HG03097 (cell line): ENCODE measurements around the gene KLF13.

Experiments
- ATAC-seq: cut with Tn5 transposase; IDR thresholded peaks from one replicate; pipeline ENCODE4 v1.9.1; 2021; ENCODE audit not compliant: unreplicated experiment, low FRiP score

The KLF13 gene

GRCh38 chr15:31397851-31398661 lies 71.4 kb downstream of the KLF13 start:
- no peak for ATAC-seq

DNA sequence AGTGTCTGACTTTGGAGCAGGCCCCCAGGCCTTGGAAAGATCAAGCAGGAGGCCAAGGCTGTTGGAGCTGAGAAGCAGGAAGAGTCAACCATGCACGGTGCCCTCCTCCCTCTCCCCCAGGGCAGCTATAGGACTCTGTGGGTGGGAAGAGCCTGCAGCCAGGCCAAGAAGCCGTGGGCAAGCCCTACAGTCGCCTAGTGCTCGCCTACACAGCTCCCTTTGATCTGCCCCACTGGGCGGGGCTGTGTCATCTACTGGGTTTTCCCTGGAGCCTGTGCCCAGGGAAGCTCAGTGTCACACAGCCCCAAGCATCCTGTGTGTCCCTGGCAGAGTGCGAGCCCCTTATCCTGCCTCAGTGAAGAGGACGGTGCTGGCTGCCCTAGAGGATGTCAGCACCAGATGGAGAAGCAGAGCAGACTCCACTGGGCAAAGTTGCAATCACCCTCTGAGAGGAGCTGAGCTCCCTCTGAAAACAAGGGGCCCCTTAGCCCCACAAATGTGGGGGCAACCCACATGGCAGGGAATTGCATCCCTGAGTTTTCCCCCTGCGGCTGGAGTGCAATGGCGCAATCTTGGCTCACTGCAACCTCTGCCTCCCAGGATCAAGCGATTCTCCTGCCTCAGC lies 72.2 kb downstream of the KLF13 start:
- ATAC-seq = no peak

DNA sequence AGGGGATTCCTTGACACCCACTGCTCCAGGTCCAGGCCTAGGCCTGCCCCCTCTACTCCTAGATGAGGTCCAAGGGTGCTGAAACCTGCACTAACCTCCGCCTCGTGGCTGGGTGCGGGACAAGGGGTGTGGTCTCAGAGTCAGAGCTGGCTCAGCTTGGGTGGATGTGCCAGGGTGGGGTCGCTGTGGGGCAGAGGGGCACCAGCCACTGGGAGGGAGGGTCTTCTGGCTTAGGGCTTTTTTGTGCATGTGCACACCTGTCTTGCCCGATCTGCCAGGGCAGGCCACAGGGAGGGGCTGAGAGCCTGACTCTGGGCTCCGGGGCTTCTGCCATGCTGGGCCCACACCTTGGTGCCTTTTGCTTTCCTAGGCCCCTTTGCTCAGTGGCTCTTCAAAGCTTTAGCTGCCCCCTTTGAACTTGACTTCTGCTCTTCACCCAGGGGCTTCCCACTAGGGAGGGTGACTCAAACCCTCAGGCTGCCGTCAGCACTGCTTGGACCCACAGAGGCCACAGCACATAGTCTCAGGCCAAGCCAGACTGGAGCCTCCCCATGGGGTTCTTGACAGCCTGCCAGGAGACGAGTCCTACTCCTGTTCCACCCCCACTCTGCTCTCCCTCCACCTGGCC lies 73.0 kb downstream of the KLF13 start:
- no peak for ATAC-seq

DNA sequence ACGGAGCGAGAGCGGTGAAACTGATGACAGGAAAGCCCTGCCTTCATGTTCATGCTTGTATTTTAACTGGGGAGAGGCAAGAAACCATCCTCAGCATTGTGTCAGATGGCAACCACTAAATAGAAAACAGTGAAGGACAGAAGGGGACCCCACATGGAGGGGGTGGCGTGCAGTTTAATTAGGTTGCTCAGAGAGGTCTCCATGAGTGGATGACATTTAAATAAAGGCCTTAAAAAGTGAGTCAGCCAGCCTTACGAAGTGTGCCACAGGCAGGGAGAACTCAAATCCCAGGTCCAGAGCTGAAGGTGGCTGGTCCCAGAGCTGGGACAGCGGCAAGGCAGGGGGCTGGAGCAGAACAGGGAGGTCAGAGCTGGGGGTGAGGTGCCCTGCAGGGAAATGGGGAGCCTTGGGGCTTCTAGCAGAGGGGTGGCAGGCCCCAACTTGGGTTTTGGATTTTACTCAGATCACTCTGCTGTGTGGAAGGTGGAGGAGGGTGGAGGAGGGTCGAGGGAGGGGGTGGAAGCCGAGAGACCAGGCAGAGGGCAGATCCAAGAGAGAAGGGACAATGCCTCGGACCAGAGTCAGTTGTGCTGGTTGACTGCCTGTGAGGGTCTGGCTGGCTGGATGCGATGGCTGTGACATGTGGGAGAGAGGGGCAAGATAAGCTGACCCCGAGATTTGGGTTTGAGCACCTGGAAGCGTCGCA lies 73.7 kb downstream of the KLF13 start:
- no peak for ATAC-seq

DNA sequence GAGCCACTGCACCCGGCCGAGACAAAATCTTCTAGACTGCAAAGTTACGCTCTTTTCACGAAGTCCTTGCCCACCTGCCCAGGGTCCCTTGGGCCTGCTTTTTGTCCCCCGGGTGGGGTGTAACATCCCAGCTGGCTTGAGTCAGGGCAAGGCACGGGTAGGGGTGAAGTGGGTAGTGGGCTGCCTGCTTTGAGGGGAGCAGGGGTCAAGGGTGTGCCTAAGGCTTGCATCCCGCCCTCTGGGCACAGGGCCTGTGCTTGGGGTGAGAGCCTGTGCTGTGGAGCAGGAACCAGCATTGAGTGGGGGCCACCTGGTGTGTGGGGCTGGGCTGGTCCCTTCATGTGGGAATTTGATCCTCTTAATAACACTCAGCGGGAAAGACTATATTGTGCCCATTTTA lies 74.6 kb downstream of the KLF13 start:
- ATAC-seq = no peak

DNA sequence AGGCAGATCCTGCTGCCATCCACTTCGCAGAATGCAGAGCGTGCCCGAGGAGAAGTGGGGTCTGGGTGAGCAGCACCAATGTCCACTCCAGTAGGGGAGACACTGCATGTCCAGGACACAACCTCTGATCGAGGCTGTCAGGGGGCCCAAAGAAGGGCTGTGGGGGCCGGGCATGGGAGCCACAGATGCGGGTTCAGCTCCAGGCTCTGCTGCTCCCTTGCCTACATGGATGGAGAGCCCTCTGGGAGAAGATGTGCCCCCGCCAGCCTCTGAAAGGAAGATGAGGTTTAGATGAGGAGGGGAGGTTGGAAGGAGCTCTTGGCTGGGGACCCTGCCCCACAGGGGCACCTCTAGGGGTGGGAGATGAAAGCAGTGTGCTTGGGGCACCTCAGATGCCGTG lies 75.4 kb downstream of the KLF13 start:
- no peak for ATAC-seq

DNA sequence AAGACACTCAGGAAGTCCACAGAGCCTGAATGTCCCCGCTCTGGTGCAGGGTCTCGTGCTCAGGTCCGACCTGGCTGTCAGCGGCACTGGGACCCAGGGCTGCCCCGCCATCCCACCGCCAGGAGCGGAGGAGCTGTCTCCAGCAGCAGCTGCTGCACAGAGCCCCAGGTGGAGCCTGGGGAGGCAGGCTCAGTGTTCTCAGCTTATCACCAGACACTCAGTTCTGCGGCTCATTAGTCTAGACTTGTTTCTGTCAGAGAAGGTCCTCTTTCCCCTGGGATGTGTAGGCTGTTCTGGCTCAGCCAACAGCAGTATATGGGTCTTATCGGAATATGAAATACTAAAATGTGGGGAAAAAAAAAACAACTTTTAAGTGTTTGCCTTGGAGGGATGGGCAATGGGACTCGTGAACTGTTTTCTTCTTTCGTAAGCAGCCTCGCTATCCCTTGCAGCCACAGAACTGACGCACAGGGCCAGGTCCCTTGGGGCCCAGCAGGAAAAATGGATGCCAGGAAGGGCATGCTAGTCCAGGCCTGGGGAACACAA lies 75.9 kb downstream of the KLF13 start:
- no peak for ATAC-seq

DNA sequence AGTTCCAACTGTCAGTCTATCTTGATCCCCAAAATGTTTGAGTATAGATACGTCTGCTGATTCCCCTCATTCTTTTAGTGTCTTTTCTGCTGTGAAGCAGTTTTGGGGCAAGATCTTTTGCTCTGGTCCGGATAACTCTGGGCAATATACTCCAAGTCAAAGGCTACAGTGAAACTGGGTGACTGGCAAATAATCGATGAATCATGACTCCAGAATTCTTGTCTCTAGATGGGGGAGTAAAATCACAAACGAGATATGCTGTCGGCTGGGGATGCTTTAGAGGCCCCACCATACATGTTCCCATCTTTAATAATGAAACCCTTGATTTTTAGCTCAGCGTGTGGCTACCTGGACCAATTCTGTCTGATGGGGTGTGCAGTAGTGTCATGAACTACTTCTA lies 76.5 kb downstream of the KLF13 start:
- ATAC-seq = no peak

DNA sequence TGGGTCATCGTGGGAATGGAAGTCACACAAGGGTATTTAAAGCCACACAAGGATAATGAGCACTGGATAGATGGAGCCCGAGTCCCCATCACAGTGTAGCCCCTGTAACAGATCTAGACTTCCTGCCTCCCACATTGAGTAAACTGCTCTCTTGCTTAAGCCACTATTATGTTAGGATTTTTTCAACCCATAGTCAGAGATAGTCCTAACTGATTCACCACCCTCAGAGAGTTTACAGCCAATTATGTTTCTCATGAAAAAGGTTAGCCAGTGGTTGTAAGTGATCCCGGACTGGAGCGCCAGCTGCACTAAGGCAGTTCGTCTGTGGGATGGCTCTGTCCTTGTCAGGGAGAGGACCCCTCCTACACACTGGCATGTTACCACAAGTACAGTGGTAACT lies 77.0 kb downstream of the KLF13 start:
- no peak for ATAC-seq

DNA sequence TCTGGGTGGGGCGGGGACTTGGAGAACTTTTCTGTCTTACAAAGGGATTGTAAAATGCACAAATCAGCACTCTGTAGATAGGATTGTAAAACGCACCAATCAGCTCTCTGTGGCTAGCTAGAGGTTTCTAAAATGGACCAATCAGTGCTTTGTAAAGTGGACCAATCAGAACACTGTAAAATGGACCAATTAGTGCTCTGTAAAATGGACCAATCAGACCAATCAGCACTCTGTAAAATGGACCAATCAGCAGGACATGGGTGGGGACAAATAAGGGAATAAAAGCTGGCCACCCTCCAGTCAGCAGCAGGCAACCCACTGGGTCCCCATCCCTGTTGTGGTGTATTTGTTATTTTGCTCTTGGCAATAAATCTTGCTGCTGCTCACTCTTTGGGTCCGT lies 77.7 kb downstream of the KLF13 start:
- ATAC-seq = no peak

DNA sequence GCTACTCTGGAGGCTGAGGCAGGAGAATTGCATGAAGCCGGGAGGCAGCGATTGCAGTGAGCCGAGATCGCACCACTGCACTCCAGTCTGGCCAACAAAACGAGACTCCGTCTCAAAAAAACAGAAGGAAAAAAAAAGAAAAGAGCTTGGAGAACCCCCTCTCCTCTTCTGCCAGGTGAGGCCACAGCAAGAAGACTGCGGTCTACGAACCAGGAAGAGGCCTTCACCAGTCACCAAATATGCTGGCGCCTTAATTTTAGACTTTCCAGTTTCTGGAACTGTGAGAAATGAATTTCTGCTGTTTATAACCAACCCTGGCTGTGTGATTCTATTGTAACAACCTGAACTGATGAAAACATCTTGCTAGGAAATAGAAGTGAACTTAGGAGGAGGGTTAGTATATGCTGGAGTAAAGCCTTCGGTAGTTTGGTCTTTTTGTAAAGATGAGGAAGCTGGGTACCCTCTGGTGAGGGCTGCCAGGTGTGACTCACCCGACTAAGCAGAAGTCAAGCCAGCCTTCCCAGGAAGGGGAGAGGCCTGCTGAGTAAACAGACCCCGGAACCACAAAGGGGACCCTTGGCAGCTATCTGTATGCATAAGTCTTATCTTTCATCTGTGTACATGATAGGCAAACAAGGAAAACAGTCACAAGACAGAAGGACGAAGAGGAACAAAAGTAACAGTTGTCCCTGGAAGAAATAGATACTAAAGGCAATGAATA lies 78.7 kb downstream of the KLF13 start:
- ATAC-seq = no peak

- no peak for ATAC-seq
Measured at GRCh38 chr15:31407376-31407775, 80.7 kb downstream of the KLF13 start.

DNA sequence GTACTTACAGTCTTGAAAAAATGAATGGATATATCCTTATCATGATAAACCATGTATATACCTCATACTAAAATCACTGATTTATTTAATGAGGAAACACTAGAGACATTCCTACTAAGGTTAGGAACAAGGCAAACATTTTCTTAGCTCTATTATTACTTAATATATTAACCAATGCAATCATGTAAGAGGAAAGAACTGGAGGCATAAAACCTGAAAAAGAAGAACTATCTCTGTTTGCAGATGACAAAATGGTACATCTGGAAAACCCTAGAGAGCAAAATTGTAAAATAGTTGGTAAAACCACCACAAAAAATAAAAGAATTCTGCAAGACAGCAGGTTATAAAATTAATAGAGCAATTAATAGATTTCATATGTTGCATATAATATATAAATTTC lies 81.2 kb downstream of the KLF13 start:
- ATAC-seq = no peak

- no peak for ATAC-seq
Measured at GRCh38 chr15:31408724-31409123, 82.1 kb downstream of the KLF13 start.

- ATAC-seq = no peak
Measured at GRCh38 chr15:31409171-31409570, 82.5 kb downstream of the KLF13 start.

DNA sequence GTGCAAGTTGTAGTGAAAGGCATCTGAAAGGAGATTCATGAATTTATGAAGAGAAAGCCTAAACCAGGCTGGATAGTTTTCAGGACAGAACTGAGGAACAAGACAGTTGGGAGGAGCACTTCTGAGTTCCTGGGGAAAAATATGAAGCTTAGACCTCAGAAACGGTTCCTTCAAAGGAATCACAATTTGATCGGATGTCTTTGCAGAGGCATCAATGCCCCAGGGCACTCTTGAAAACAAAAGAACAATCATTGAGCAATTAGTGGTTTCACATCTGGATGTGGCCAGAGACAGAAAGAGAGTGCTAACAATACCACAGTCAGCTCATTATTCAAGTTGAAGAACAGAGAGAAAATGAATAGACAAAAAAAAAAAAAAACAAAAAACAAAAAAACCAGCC lies 86.2 kb downstream of the KLF13 start:
- no peak for ATAC-seq

- ATAC-seq = no peak
Measured at GRCh38 chr15:31415201-31415600, 88.6 kb downstream of the KLF13 start.

DNA sequence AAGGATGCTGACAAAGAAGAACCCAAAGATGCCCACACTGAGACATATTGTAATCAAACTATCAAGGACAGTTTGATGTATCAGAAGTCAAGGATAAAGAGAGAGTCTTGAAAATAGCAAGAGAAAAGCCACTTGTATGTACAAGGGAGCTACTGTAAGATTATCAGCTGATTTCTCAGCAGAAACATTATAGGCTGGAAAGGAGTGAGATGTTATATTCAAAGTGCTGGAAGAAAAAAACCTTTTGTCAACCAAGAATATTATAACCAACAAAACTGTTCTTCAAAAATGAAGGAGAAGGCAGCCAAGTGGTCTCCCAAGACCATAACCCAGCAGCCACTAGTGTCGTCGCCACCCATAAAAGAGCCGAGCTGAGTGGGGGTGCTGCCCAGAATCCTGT lies 93.2 kb downstream of the KLF13 start:
- no peak for ATAC-seq

GRCh38 chr15:31427411-31427810 lies 100.8 kb downstream of the KLF13 start:
- ATAC-seq = no peak
